ENCODE data around the gene RPS6KA2.

GRCh38 chr6:166379800-166380199, 247.3 kb downstream of the RPS6KA2 start:
- no peak for TF ChIP-seq POLR2A (IDR thresholded peaks at IDR 0.05)
- no peak for TF ChIP-seq CTCF (IDR thresholded peaks at IDR 0.05)
